Measurements from ENCODE around the gene NFE2L3. TPM values are rescaled to one million over a fixed set of nuclear protein-coding genes. Genes with fewer than 3 reads are reported as not detected.
A peak's percentile ranks its signal among the peaks of the same experiment; 100 is the strongest.

Gene NFE2L3
- total RNA-seq, 1 donor from 2014 or later, result 5.8 TPM

DNA sequence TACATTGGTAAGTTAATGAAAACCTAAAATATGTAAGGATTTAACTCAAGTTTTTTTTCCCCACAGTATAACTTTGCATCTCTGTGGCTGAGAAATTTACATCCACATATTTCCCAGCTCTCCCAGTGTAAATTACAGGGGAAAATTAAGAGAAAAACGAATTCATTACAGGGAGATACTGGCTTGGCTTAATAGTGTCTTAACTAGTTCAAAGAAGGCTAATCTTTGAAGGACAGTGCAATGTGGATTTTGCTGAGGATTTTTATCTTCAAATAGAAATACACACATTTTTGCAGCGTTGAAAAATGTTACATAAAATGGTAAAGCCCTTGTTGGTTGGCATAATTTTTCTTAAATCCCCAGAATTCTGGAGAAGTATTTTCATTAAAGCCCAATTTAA is 51.0 kb downstream of the NFE2L3 start:
- FAIRE-seq, result no peak
- Histone ChIP-seq H3K4me3 (ENCODE audit: low read depth, low read length) (peak overlapping the region; percentile 99), H3K27me3 (ENCODE audit: control insufficient read depth, insufficient read depth, low read length) (no peaks in the 10 kb centered on the region), H3K36me3 (ENCODE audit: control insufficient read depth, insufficient read depth, low read length) (peaks cover 7% of the 10 kb centered on the region)
- TF ChIP-seq, protein P1, sequence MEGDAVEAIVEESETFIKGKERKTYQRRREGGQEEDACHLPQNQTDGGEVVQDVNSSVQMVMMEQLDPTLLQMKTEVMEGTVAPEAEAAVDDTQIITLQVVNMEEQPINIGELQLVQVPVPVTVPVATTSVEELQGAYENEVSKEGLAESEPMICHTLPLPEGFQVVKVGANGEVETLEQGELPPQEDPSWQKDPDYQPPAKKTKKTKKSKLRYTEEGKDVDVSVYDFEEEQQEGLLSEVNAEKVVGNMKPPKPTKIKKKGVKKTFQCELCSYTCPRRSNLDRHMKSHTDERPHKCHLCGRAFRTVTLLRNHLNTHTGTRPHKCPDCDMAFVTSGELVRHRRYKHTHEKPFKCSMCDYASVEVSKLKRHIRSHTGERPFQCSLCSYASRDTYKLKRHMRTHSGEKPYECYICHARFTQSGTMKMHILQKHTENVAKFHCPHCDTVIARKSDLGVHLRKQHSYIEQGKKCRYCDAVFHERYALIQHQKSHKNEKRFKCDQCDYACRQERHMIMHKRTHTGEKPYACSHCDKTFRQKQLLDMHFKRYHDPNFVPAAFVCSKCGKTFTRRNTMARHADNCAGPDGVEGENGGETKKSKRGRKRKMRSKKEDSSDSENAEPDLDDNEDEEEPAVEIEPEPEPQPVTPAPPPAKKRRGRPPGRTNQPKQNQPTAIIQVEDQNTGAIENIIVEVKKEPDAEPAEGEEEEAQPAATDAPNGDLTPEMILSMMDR (IDR thresholded peaks at IDR 0.05; ENCODE audit: insufficient read depth, low read length, severe bottlenecking), result no peak
- DNase-seq (ENCODE audit: low read depth), result no peak

DNA sequence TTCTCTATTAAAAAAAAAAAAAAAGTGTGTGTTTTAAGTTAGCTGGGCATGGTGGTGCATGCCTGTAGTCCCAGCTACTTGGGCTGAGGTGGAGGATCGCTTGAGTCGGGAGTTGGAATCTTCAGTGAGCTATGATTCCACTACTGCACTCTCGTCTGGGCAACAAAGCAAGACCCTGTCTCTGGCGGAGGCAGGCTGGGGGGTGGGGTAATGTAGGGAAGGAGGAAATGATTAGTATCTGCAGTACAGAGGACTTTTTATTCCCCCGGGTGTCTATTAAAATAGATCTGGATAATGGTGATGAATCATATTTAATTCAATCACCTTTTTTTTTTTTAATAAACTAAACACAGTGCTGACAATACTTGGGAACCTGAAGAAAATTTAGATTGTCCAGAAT is 56.0 kb downstream of the NFE2L3 start:
- H3K27me3 ChIP-seq (ENCODE audit: control insufficient read depth, insufficient read depth, low read length), result no peaks in the 10 kb centered on the region
- TF ChIP-seq, protein P1 (IDR thresholded peaks at IDR 0.05; ENCODE audit: insufficient read depth, low read length, severe bottlenecking), result no peak
- DNase-seq (ENCODE audit: low read depth) (no peak), FAIRE-seq (no peak)
- H3K36me3 ChIP-seq (ENCODE audit: control insufficient read depth, insufficient read depth, low read length), result peaks cover 10% of the 10 kb centered on the region
- H3K4me3 ChIP-seq (ENCODE audit: low read depth, low read length), result no peak overlapping the region

DNA sequence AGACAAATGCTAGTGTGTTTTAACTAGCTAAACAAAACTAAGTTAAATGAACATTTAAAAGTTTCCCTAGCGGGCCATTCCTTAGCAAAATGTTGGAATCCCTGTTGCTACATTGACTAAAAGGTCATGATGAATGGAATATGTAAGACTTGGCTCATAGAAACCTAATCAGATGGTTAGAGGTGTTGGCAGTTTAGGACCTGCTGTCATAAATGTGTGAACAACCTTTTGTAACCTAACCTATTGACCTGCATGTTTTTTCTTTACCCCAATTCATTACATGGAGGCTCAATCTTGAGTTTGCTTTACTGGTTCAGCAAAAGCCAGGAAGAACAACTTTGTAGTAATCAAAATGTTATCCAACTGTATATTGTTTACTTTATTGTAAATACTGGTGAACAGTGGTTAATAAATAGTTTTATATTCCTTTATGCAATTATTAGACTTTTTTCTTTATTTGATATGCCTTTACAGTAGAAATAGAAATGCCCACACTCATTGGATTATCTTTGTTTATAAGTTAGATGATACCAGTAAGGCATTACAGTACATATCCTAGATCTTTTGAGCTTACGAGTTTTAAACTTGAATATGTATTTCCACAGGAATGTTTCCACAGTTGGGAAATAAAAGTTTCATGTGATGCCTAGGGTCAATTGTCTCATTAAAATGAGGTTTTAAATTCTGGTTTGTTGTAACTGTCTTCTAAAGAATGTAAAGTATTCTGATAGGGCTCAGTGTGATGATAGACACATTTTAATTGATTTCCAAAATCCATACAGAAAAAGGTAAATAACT is 61.1 kb downstream of the NFE2L3 start:
- TF ChIP-seq, protein P1 (IDR thresholded peaks at IDR 0.05; ENCODE audit: insufficient read depth, low read length, severe bottlenecking), result no peak
- FAIRE-seq, result no peak

DNA sequence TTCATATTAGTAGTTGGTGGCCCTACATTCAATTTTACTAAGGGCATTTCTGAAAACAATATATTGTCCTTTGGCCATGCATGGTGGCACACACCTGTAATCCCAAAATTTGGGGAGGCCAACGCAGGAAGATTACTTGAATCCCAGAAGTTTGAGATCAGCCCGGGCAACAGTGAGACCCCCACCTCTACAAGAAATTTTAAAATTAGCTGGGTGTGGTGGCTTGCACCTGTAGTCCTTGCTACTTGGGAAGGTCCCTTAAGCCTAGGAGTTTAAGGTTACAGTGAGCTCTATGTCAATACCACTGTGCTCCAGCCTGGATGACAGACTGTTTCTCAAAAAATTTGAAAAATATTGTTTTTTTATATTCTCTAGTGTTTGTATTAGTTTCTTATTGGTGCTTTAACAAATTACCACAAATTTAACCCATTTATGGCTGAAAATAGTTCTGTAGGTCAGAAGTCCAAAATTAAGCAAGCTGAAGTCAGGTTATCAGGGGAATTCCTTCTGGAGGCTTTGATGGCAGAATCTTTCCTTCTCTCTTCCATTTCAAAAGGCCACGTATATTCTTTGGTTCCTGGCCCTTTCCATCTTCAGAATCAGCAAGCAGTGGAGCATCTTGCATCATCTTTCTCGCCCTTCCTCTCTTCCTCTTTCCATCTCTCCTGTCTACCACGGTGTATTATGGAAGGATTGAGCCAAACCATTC is 62.0 kb downstream of the NFE2L3 start:
- DNase-seq (ENCODE audit: low read depth) (no peak), FAIRE-seq (no peak)
- no peak overlapping the region for H3K4me3 ChIP-seq (ENCODE audit: low read depth, low read length)
- H3K27me3 ChIP-seq (ENCODE audit: control insufficient read depth, insufficient read depth, low read length), result no peaks in the 10 kb centered on the region
- peaks cover 4% of the 10 kb centered on the region for H3K36me3 ChIP-seq (ENCODE audit: control insufficient read depth, insufficient read depth, low read length)
- TF ChIP-seq, protein P1 (IDR thresholded peaks at IDR 0.05; ENCODE audit: insufficient read depth, low read length, severe bottlenecking), result no peak

More for the DNA sequence above, 61.1 kb downstream of the NFE2L3 start:
- Histone ChIP-seq H3K36me3 (ENCODE audit: control insufficient read depth, insufficient read depth, low read length) (peaks cover 4% of the 10 kb centered on the region), H3K4me3 (ENCODE audit: low read depth, low read length) (no peak overlapping the region), H3K27me3 (ENCODE audit: control insufficient read depth, insufficient read depth, low read length) (no peaks in the 10 kb centered on the region)
- DNase-seq (ENCODE audit: low read depth), result no peak

DNA sequence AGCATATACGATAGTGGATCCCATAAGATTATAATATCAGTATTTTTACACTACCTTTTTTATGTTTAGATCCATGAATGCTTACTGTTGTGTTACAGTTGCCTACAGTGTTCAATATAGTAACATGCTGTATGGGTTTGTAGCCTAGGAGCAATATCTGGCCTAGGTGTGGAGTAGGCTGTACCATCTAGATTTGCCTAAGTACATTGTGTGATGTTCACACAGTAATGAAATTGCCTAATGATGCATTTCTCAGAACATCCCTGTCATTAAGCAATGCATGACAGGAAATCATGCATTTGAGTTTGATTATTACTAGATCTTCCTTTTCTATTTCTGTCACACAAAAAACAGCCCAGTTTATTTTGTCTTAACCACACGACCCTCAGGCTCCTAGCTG is 64.1 kb downstream of the NFE2L3 start:
- H3K27me3 ChIP-seq (ENCODE audit: control insufficient read depth, insufficient read depth, low read length), result no peaks in the 10 kb centered on the region
- TF ChIP-seq, protein P1 (IDR thresholded peaks at IDR 0.05; ENCODE audit: insufficient read depth, low read length, severe bottlenecking), result no peak
- no peaks in the 10 kb centered on the region for H3K36me3 ChIP-seq (ENCODE audit: control insufficient read depth, insufficient read depth, low read length)
- FAIRE-seq, result no peak
- DNase-seq (ENCODE audit: low read depth), result no peak
- no peak overlapping the region for H3K4me3 ChIP-seq (ENCODE audit: low read depth, low read length)

Measured in bronchial epithelial cell (primary cell).